ENCODE results near the gene FAM98B.

Gene FAM98B

DNA sequence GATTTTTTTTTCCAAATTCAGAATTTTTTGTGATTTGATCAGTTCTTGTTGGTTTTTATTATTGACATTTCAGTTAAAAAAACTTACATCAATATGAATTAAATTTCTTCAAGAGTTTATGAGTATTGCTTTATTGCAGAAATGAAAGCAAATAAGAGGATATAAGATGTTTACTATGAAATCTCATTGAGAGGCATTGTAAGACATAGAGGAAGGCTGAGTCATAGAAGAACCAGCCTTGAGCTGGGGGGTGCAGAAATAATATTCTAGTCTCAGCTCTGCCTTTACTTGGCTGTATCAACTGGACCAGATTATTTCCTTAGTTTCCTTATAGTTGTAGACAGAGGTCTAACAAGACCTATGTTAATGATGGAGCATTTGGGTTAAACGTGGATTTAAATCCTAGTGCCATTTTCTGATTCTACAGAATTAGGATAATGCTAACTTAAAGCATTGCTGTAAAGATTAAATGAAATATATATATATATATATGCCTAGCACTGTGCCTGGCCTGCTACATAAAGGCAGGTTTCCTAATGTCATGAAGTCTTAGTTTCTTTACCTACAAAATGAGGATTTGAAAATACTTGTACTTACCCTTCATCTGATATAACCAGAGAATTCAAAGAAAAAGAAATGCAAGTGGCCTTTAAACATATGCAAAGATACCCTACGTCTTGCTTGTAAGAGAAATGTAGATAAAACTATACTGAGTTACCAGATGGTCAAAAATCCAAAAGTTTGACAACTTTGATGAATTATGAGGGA is 7.3 kb downstream of the FAM98B start:
- no peak for DNase-seq (ENCODE audit: low read depth, low spot score)

GRCh38 chr15:38463893-38464292 is 10.0 kb downstream of the FAM98B start:
- DNase-seq (ENCODE audit: low read depth, low spot score): no peak

DNA sequence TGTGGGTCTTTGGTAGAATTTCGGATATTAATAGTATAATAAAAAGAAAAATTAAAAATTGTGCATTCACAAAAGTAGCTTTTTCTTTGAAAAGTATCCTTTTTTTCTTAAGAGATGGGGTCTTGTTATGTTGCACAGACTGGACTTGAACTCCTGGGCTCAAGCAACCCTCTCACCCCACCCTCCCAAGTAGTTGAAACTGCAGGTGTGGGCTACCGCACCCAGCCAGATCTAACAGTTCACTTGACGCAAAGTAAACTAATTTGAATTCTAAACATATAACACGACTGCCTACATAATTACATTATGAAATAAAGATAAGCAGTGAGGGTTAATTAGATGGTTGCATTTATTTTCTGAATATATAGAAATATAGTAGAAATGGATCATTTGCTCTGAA is 10.7 kb downstream of the FAM98B start:
- DNase-seq (ENCODE audit: low read depth, low spot score): no peak

GRCh38 chr15:38470816-38471215 is 16.9 kb downstream of the FAM98B start:
- no peak for DNase-seq (ENCODE audit: low read depth, low spot score)

DNA sequence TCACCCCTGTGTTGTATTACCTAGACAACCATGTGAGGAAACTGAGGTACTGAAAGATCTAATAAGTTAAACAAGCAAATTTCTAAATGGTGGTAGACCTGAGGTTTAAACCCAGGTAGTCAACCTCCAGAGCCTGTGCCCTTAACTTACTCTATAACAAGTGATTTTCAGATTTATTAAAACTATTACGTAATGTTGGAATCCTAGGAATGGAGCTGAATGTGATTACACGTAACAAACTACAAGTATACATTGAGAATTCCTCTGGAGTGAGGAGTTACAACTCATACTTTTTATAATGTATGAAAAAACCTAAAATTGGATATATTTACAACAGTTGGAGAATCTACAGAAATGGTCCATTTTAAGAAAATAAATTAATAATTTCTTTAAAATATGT is 18.0 kb downstream of the FAM98B start:
- DNase-seq (ENCODE audit: low read depth, low spot score): no peak

- no peak for DNase-seq (ENCODE audit: low read depth, low spot score)
These were observed 20.3 kb downstream of the FAM98B start for GRCh38 chr15:38474155-38474757.

- DNase-seq (ENCODE audit: low read depth, low spot score): no peak
These were observed 21.4 kb downstream of the FAM98B start for GRCh38 chr15:38475361-38475760.

GRCh38 chr15:38476120-38476519 is 22.2 kb downstream of the FAM98B start:
- no peak for DNase-seq (ENCODE audit: low read depth, low spot score)

GRCh38 chr15:38477637-38478036 is 23.7 kb downstream of the FAM98B start:
- DNase-seq (ENCODE audit: low read depth, low spot score): no peak

GRCh38 chr15:38479266-38479665 is 25.3 kb downstream of the FAM98B start:
- no peak for DNase-seq (ENCODE audit: low read depth, low spot score)

DNA sequence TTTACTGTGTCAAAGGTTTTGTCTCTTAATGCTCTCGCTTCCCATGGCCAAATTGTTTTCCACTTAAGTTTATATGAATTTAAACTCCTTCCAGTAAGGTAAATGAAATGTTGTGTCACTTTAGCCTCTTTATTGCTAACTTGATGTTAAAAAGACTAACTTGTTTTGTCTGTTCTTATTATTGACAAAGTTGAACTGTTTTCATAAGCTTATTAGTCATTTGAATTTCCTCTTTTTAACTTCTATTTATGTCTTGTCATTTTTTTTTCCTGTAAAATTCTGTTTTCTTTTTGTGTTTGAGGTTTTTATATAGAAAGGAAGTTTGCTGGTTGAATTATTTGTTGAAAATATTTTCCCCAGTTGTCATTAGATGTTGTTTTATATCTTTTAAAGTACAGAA is 25.8 kb downstream of the FAM98B start:
- no peak for DNase-seq (ENCODE audit: low read depth, low spot score)

DNA sequence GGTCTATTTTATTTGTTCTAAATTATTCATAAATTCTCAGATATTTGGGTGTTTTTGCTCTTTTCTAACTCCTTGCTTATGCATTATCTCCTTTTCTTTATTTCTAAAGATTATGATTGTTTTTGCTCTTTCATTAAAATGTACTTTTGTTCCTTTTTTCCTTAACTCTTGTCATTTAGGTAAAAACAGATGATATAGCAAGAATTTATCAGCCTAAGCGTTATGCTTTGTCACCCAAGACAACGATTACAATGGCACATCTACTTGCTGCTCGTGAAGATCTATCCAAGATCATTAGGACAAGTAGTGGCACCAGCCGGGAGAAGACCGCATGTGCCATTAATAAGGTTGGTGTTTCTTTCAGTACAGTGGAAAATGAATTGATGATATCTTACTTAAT is 27.2 kb downstream of the FAM98B start:
- no peak for DNase-seq (ENCODE audit: low read depth, low spot score)

GRCh38 chr15:38481761-38482160 is 27.8 kb downstream of the FAM98B start:
- DNase-seq (ENCODE audit: low read depth, low spot score): no peak

DNA sequence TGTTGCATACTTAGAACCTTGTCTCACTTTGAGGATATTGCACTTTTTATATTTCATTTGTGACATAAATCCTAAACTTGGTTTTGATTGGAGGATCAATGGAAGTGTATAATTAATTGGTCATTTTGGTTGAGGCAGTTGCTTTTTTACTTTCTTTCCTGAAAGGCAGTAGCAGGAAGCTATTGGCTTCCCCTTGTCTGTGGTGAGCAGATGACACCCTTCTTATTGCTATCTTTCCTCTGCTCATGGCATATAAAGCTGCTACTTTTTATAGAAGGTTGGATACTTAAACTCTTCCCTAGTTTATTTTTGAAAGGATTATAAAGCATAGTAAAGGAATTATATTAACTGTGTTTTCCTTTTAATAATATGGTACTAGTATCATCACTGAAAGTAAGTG is 28.6 kb downstream of the FAM98B start:
- DNase-seq (ENCODE audit: low read depth, low spot score): no peak

- DNase-seq (ENCODE audit: low read depth, low spot score): no peak
These were observed 33.0 kb downstream of the FAM98B start for GRCh38 chr15:38486936-38487335.

GRCh38 chr15:38487378-38487777 is 33.5 kb downstream of the FAM98B start:
- no peak for DNase-seq (ENCODE audit: low read depth, low spot score)

GRCh38 chr15:38490242-38490922 is 36.5 kb downstream of the FAM98B start:
- DNase-seq (ENCODE audit: low read depth, low spot score): no peak

- DNase-seq (ENCODE audit: low read depth, low spot score): no peak
These were observed 42.2 kb downstream of the FAM98B start for GRCh38 chr15:38496151-38496550.

GRCh38 chr15:38499651-38500050 is 45.7 kb downstream of the FAM98B start:
- no peak for DNase-seq (ENCODE audit: low read depth, low spot score)

DNA sequence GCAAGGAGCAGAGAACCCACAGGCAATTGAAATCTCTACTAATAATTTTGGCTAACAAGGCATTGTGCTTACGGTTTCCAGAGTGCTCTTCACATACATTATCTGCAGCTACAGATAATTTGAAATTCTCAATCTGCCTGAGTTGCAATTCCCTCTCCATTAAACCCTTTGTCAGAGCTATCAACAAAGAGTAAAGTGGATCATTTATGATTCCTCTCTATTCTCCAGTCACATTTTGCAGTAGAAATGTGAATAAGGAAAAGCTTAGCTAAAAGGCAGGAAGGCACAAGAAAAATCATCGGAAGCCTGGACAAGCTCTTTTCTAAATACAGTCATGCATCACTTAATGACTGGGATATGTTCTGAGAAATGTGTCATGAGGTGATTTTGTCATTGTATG is 49.6 kb downstream of the FAM98B start:
- DNase-seq (ENCODE audit: low read depth, low spot score): no peak

GRCh38 chr15:38504680-38505467 is 50.9 kb downstream of the FAM98B start:
- DNase-seq (ENCODE audit: low read depth, low spot score): no peak

DNA sequence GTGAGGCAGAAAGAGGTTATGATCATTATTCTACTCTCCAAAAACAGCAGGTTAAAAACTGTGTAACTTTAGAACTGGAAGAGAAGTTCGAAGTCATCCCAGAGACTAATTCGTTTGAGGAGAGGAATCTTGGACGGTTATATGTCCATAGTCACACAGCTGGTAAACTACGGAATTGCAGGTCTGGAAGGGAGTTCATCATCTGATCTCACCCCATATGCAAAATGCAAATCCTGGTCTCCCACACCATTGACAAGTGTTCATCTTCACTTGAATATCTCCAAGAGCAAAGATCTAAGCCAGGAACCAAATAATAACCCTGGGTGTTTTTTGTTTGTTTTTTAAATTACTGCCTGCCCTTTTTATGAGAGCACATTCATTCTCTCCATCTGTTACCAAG is 53.1 kb downstream of the FAM98B start:
- DNase-seq (ENCODE audit: low read depth, low spot score): no peak
